Activated CD4-positive, CD25-positive, alpha-beta regulatory T cell treated with anti-CD3 and anti-CD28 coated beads, Interleukin-2, amount 50 U/mL, for 72 hours (primary cell): Measurements from ENCODE around the gene KIAA1614.

Experiments
- DNase-seq: peaks from one replicate; pipeline ENCODE4 v3.0.0; 2021

The KIAA1614 gene, protein sequence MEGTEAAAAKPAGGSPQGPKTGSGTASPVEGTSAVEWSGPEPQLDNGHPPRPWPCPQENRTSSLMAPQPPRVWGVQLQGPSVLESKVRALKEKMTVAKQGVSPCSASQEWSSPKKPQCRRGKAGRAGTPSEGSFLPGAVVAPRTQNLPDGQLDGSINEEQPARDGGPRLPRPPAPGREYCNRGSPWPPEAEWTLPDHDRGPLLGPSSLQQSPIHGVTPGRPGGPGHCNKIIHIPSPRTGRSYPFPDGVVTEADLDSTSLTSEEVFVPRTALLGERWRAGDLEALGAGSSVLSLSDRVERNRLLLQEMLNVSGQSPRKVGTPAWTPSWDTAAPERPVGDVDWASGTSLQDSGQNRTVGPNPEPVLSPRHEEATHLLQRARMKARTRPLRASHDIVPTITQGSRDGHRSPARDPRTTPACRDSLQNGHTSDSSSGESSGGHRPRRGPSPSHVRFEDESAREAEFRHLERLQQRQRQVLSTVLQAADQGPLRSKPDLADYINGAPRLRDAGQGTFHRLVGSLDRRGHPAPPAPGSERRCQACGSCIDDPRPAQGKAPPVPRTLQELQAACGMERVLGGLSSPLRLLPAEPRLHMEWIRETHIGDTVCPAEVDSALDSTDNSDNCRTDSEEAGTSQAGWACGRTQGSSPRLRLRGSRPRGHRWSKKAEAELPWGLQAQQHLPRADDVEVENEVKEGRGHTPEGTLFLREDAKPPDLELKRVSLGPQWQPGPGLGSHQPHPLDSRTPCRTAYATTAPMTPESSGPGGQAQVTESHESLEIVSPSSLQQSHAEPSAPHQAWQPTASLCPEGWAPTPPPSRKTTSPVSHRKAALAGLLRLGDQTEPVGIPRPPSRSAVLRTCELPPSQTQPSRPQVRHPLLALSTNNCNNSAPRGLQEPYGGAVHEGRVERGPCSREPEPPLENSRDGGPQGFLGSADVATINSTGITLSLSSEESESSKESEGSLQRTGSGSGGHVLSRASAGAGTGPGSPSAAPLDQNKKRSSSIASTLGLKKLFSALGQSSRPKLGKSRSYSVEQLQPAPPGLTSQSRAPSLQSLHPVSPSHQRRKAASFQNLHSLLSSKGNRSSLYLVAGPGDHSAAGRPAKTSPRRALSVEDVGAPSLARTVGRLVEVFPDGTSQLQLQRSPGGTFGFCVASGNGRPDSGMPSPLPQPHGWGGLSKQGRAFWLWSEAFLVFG

GRCh38 chr1:180912801-180913565 is at the start of gene KIAA1614:
KIAA1614 (plus strand) TSS chr1:180912897; CDS start chr1:180913244, 347 bp downstream.
- DNase-seq: no peak

DNA sequence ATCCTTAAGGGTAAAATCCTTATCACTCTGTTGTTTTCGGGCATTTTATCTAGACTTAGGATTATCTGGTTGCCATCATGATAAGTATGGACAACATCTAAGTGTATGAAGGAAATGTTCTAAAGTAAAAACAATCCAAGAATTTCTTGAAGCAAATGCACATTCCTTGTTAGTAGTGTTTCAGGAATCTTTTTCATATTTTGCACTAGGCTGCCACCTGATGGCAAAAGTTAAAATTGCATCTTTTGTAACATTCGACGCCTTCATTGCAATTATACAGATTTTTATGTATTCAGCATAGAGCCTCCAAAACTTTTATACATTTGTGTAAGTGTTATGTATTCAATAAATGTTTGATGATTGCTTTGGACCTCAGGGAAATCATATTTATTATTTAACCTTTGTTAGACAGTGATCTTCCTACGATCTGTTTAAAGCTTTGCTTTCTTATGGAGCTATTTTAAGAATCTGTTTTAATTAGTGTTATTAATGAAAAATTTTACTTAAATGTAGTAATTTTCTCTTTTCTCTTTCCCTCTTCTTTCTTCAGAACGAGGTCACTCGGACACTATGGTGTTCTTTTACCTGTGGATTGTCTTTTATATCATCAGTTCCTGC is 49.4 kb upstream of the KIAA1614 start:
- no peak for DNase-seq

DNA sequence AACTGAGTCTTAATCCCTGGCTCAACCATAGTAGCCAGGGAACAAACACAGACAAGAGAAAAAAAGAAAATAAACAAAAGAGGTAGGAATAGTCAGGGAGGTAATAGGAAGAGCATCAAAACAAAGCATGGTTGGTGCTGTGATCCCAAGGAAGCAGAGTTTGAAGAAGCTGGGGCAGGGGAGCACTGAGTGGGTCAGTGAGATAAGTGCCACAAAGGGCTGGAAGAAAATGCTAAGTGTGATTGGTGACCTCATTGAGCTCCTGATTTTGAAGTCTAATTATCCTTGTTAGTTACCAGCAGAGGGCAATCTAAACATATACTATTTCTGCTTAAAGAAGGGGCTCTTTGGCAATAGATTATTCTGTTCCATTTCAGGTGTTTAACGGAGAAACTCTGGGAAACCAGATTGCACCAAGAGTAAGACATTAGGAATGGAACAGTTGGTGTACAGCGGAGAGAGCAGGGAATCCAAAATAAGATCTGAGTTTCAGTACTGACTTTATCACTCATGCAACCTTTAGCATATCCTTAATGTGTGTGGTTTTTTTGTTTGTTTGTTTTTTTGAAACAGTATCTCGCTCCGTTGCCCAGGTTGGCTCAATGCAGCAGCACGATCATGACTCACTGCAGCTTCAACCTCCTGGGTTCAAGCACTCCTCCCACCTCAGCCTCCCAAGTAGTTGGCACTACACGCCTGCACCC is 30.7 kb upstream of the KIAA1614 start:
- no peak for DNase-seq

DNA sequence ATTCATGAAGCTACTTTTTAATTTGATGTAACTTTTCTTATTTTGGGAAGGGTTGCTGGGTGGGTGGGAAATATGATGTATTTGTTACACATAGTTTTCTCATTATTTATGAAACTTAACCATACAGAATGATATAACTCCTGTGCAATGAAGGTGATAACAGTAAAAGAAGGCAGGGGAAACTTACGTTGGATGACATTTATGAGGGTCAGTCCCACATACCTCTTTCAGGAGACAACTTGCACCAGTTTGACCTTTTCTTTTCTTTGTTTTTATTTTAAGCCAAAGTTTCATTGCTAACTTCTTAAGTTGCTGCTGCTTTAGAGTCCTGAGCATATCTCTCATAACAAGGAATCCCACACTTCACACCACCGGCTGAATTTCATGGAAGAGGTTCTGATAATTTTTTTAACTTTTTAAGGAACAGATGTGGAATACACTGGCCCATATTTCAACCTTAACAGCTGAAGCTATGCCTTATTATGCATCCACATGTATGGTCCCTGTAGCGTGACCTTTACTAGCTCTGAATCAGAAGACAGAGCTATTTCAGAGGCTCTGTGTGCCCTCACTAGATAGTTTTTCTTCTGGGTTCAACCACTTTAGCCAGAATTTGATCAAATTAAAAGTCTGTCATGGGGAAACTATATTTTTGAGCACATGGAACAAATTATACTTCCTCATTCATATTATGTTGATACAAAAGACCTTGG is 28.0 kb upstream of the KIAA1614 start:
- DNase-seq: no peak

- DNase-seq: no peak
Observed at GRCh38 chr1:180886338-180886737, 26.4 kb upstream of the KIAA1614 start.

- no peak for DNase-seq
Observed at GRCh38 chr1:180887841-180888240, 24.9 kb upstream of the KIAA1614 start.

- DNase-seq: no peak
Observed at GRCh38 chr1:180888870-180889269, 23.8 kb upstream of the KIAA1614 start.

- DNase-seq: no peak
Observed at GRCh38 chr1:180889325-180889724, 23.4 kb upstream of the KIAA1614 start.

DNA sequence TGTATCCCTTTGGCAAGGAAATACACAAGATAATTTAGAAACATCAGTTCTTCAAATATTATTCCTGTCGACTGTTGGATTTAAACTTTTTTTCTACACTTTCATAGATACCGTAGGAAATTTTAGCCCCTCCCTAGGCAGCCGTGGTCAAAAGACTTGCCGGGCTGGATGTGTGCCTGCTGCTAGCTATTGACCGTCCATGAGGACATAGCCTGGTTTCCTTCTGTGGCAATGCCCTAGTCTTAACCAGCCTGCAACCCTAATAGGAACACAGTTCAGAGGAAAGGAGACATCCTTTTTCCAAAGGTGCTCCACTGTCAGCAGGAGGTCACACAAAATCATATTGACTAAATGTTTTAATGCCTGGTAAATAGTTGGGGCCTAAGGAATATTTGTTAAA is 20.4 kb upstream of the KIAA1614 start:
- no peak for DNase-seq

- no peak for DNase-seq
Observed at GRCh38 chr1:180892675-180893074, 20.0 kb upstream of the KIAA1614 start.

DNA sequence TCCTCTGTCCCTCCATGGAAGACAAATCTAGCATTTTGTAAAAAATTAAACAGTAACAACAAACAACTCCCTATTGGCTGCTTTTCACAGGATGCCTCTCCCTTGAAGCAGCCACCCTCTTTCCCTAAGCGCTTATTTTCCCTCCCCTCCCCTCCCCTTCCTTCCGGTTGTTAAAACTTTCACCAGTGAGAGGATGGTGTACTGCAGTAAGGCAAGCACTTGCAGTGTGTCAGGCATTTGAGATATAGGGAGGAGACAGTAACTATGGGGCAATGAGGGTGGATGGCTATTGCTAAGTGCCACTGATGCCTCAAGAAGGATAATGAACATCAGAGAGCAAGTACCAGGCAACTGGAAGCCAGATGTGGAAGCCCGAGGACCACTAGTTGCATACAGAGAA is 19.1 kb upstream of the KIAA1614 start:
- no peak for DNase-seq

DNA sequence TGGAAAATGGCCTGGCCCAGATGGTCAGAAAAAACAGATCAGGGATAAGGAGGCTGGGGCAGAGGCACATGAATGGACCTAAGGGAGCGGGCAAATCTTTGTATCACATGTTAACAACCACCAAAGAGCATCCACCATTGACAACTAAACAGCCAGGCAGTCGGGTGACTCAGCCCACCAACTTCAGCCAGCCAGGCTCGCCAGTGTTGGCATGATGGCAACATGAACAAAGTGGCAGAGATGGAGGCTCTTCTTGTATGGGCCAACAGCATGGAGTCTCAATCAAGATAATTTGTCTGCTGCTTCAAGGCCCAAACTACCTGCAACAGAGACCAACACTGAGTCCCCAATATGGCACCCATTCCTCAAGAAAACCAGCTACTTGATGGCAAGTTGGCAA is 16.5 kb upstream of the KIAA1614 start:
- DNase-seq: no peak

DNA sequence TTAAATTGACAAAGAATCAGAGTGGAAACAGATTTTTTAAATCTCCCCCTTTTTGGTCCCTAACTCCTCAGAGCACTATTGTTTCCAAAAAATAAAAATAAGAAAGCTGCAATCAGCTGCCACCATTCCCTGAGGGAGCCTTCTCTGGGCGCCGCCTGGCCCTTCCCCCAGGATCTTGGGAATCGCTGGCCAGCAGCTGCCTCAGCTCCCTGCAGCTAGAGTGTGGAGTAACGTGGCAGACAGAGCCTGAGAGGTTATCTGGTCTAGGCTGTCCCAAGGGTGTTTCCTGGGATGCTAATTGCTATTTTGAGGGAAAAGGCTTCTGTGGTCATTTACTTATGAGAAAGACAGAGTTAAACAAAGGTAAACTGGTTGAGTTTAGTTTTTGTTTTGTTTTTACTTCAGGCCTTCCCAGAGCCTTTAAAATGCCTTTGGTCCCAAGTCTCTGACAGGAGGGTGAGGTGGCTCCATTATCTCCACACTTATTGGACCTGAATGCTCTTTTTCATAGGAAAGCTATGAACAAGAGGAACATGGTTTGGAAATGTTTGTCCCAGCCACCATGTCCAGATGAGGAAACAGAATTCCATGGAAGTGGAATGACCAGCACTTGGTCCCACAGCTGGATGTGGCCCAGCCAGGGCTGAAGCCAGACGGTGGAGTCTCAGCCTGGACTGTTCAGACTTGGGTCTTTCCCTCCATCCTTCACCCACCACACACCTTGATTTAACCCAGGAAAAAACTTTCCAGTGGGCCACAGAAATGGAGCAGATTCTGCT is 14.1 kb upstream of the KIAA1614 start:
- no peak for DNase-seq

GRCh38 chr1:180899262-180899661 is 13.4 kb upstream of the KIAA1614 start:
- no peak for DNase-seq

DNA sequence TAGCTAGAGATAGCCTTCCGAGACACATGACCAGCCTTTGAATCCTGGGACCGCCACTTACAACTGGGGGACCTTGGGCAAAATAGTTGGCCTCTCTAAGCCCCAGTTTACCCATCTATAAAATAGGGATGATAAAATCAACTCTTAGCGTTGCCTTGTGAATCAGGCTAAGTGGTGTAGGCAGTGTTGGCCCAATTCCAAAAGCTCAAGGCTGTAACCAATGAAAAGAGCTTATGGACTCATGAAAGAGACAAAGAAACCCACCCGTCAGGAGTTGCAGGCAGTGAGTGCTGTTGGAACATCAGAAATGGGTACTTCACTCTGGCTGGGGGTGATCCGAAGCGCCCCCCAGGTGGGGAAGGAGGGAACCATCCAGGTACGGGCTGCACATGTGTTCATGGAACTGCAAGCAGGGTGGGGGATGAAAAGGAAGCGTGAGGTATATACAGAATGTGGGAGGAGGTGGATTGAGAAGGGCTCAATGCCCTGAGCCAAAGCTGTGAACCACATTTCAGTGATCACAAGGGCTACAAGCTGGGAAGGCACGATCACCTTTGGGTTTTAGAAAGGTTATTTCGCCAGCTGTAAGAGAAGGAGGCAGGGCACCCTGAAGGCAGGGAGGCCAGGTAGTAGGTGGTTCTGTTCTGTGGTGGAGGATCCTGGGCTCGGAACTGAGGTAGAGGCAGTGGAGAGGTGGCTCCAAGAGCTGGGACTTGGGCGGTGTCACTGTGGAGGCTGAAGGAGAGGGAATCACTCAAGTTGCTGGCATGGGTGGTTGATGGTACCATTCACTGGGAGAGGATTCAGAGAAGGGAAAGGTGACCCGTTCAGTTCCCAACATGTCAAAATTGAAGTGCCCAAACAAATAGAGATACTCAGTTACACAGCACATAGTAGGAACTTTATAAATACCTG is 11.4 kb upstream of the KIAA1614 start:
- no peak for DNase-seq

GRCh38 chr1:180902541-180902940 is 10.2 kb upstream of the KIAA1614 start:
- DNase-seq: no peak

DNA sequence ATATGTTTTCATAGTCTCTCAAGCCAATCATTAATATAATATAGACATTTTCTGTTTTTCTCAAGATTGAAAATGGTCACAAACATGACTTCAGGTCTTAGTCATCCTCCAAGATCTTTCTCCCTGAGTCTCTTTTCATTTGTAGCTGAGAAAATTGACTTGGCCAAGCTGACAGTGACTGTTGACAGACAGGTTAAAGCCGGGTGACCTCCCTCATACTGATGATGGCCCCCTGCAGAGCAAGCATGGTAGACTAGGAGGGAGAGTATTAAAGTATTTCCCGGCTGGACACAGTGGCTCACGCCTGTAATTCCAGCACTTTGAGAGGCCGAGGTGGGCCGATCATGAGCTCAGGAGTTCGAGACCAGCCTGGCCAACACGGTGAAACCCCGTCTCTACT is 6.8 kb upstream of the KIAA1614 start:
- no peak for DNase-seq

DNA sequence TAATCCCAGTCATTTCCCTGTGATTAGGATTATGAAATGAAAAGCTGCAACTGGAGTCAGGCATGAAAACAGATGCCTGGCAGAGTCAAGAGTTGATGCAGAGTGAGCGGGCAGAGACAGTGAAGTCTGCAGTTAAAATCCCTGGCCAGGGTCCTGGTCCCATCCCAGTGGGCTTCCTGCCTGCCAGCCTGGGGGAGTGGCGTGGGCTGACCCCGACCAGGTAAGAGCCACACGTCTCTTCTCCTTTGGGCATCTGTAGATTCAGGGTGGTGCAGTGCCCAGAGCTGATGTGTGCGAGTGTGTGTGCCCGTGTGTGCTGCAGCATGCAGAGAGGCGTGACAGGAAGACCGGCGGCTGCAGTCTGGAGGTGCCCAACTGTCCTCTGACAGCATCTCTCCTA is 6.2 kb upstream of the KIAA1614 start:
- no peak for DNase-seq
